ENCODE results near the gene ITGB2. TPM values are rescaled to one million over a fixed set of nuclear protein-coding genes. Genes with fewer than 3 reads are reported as not detected.

ITGB2 gene
- total RNA-seq, 4 donors from 2014 or later = 18.4 to 40.7 (median 20.4) TPM

GRCh38 chr21:44895859-44896258 is 24.8 kb downstream of the ITGB2 start:
- 86 to 89% methylated on average over 10 to 11 of the region's 11 CpGs for WGBS, 2 donors
- intact Hi-C loops (cut with DNase I; ENCODE audit: low total_unique reads) = no loop called here
- TF ChIP-seq CTCF (IDR thresholded peaks at IDR 0.05) (no peak), POLR2A (IDR thresholded peaks at IDR 0.05) (no peak)
- no peak for DNase-seq (ENCODE audit: low spot score in 2 of 2)
- H3K4me3 ChIP-seq (ENCODE audit: low read depth, poor library complexity, severe bottlenecking) = no peak overlapping the region

DNA sequence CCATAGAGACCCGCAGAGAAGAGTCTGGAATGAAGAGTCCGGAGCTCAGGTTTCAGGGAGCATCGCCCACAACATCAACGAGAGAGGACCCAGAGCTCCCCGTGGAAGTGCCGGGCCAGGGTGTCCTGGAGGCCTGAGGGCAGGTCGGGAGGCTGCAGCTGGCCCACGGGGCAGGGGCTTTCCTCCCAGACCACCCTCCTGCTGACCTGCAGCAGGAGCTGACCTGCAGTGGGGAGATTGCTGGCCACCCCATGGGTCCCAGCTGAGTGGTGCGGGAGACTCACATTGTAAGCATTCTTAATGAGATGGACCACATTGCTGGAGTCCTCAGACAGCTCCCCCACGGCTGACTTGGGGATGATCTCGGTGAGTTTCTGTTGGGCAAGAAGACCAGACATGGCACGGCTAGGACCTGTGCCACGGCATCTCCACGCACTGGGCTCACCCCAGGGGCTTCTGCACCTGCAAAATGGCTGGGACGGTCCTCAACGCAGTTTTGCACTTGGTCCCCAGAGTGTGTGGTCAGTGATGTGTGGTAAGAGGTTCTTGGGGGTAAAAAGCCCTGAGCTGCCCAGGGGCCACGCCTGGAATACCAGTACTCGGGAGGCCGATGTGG is 25.9 kb downstream of the ITGB2 start:
- intact Hi-C loops (cut with DNase I; ENCODE audit: low total_unique reads) = no loop called here
- no peak for TF ChIP-seq POLR2A (IDR thresholded peaks at IDR 0.05)
- no peak for TF ChIP-seq CTCF (IDR thresholded peaks at IDR 0.05)
- WGBS, 2 donors = 83 to 85% methylated on average over 17 to 19 of the region's 19 CpGs
- DNase-seq (ENCODE audit: low spot score in 2 of 2) = no peak
- no peak overlapping the region for H3K4me3 ChIP-seq (ENCODE audit: low read depth, poor library complexity, severe bottlenecking)

GRCh38 chr21:44893948-44894656 is 26.6 kb downstream of the ITGB2 start:
- H3K4me3 ChIP-seq (ENCODE audit: low read depth, poor library complexity, severe bottlenecking) = no peak overlapping the region
- TF ChIP-seq CTCF (IDR thresholded peaks at IDR 0.05) (no peak), POLR2A (IDR thresholded peaks at IDR 0.05) (no peak)
- WGBS, 2 donors = 89 to 94% methylated on average over 9 to 11 of the region's 15 CpGs
- intact Hi-C loops (cut with DNase I; ENCODE audit: low total_unique reads) = no loop called here
- no peak for DNase-seq (ENCODE audit: low spot score in 2 of 2)

DNA sequence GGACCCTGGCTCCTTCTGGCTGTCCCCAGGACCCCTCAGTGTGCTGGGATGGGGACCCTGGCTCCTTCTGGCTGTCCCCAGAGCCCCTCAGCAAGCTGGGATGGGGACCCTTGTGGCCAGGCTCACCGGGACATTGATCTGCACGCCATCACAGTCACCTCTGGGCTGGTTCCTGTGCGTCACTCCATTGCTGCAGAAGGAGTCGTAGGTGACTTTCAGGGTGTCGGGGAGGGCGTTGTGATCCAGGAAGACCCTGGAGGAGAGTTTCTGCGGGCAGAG is 27.5 kb downstream of the ITGB2 start:
- no peak for TF ChIP-seq CTCF (IDR thresholded peaks at IDR 0.05)
- no peak for TF ChIP-seq POLR2A (IDR thresholded peaks at IDR 0.05)
- 84 to 89% methylated on average over 7 of the region's 7 CpGs for WGBS, 2 donors
- no peak for DNase-seq (ENCODE audit: low spot score in 2 of 2)
- intact Hi-C loops (cut with DNase I; ENCODE audit: low total_unique reads) = no loop called here
- no peak overlapping the region for H3K4me3 ChIP-seq (ENCODE audit: low read depth, poor library complexity, severe bottlenecking)

DNA sequence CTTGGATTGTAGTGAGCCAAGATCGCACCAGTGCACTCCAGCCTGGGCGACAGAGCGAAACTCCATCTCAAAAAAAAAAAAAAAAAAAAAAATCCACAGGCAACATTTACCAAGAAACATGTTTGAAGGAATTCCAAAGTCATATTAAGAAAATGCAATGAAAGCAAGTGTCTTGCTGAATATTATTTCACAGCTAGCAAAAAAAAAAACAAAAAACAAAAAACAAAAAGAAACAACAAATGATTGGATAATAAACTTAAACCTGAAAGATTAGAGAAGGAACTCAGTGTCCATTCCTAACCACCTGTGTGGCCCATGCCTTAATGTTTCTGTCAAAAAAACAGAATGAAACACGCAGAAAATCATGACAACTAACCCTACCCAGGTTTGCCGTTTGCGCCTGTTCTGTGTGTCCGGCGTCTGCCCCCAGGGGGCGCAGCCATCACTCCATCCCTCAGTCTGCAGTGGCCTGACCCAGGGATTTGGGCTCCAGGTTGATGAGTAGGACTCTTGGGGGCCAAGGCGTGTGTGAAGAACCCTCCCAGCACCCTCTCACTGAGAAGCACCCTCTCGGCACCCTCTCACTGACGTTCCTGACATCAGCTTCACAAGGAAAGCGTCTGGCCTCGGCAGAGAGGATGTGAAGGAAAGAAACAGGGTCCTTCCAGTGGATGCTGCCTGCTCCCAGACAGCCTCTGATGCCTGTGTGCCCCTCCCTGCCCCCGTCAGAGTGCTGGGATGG is 28.0 kb downstream of the ITGB2 start:
- intact Hi-C loops (cut with DNase I; ENCODE audit: low total_unique reads) = no loop called here
- TF ChIP-seq CTCF (IDR thresholded peaks at IDR 0.05) = peak in 1 of 3 donors; percentile 65
- no peak for TF ChIP-seq POLR2A (IDR thresholded peaks at IDR 0.05)
- no peak for DNase-seq (ENCODE audit: low spot score in 2 of 2)
- WGBS, 2 donors = 37 to 41% methylated on average over 15 of the region's 15 CpGs
- no peak overlapping the region for H3K4me3 ChIP-seq (ENCODE audit: low read depth, poor library complexity, severe bottlenecking)

All from lower leg skin (tissue), 4 donors.